Inferior parietal cortex (tissue), 1 donor: ENCODE results near the gene PCDHGA5.
"Not testable (repeated sequence)": the region's sequence is repeated elsewhere in the genome, so short reads cannot be mapped to it uniquely, and the experiment has no call there.

ENCODE experiments used
- DNase-seq: peaks from one replicate; pipeline ENCODE4 v3.0.0-alpha.2; 2016; ENCODE audit errors: extremely low spot score

PCDHGA5 gene

GRCh38 chr5:141387557-141388311, 23.8 kb downstream of the PCDHGA5 start, which contains the start of gene PCDHGB4:
Gene PCDHGB4 (plus strand): TSS chr5:141387698. CDS start chr5:141387885, 187 bp downstream.
- not testable (repeated sequence) for DNase-seq

GRCh38 chr5:141388661-141389060, 24.7 kb downstream of the PCDHGA5 start:
- DNase-seq, result no peak

- DNase-seq, result no peak
Measured at GRCh38 chr5:141389153-141390042, 25.4 kb downstream of the PCDHGA5 start.

GRCh38 chr5:141392429-141393198, 28.7 kb downstream of the PCDHGA5 start, which contains the start of gene PCDHGA8:
Gene PCDHGA8 (plus strand): TSS chr5:141392633. CDS start chr5:141392814, 181 bp downstream.
- DNase-seq, result no peak

GRCh38 chr5:141393267-141393666, 29.3 kb downstream of the PCDHGA5 start:
- DNase-seq, result no peak

- not testable (repeated sequence) for DNase-seq
Measured at GRCh38 chr5:141394401-141395187, 30.6 kb downstream of the PCDHGA5 start.

- DNase-seq, result not testable (repeated sequence)
Measured at GRCh38 chr5:141397756-141398551, 34.0 kb downstream of the PCDHGA5 start, which contains the start of gene PCDHGB5. Gene PCDHGB5 (plus strand): TSS chr5:141397947. CDS start chr5:141398128, 181 bp downstream.

GRCh38 chr5:141398608-141399007, 34.6 kb downstream of the PCDHGA5 start:
- DNase-seq, result no peak

GRCh38 chr5:141399555-141400258, 35.7 kb downstream of the PCDHGA5 start:
- DNase-seq, result no peak

GRCh38 chr5:141402553-141403243, 38.7 kb downstream of the PCDHGA5 start, which contains the start of gene PCDHGA9:
Gene PCDHGA9 (plus strand): TSS chr5:141402778. CDS start chr5:141402953, 175 bp downstream.
- peak; percentile 31 for DNase-seq

GRCh38 chr5:141403387-141403786, 39.4 kb downstream of the PCDHGA5 start:
- no peak for DNase-seq

GRCh38 chr5:141407790-141408505, 44.0 kb downstream of the PCDHGA5 start, which contains the start of gene PCDHGB6:
Gene PCDHGB6 (plus strand): TSS chr5:141408021. CDS start chr5:141408203, 182 bp downstream.
- DNase-seq, result not testable (repeated sequence)

GRCh38 chr5:141409598-141410306, 45.8 kb downstream of the PCDHGA5 start:
- no peak for DNase-seq

GRCh38 chr5:141411575-141411974, 47.6 kb downstream of the PCDHGA5 start:
- no peak for DNase-seq

GRCh38 chr5:141412854-141413539, 49.0 kb downstream of the PCDHGA5 start, which contains the start of gene PCDHGA10:
Gene PCDHGA10 (plus strand): TSS chr5:141412987. CDS start chr5:141413176, 189 bp downstream.
- peak; percentile 12 for DNase-seq

- no peak for DNase-seq
Measured at GRCh38 chr5:141413540-141414069, 49.6 kb downstream of the PCDHGA5 start.
